ENCODE measurements around the gene ZFP57.

The ZFP57 gene

GRCh38 chr6:29656157-29656556 lies 24.8 kb downstream of the ZFP57 start:
- H3K4me3 ChIP-seq (replicated peaks; ENCODE audit: low read depth, low read length) = no peak overlapping the region
- DNase-seq (ENCODE audit: extremely low read depth, low read depth) = no peak
- no peak for TF ChIP-seq CTCF (IDR thresholded peaks at IDR 0.05; ENCODE audit: low read depth, low read length, missing control alignments)

GRCh38 chr6:29655658-29656057 lies 25.3 kb downstream of the ZFP57 start:
- H3K4me3 ChIP-seq (replicated peaks; ENCODE audit: low read depth, low read length) = no peak overlapping the region
- TF ChIP-seq CTCF (IDR thresholded peaks at IDR 0.05; ENCODE audit: low read depth, low read length, missing control alignments) = no peak
- DNase-seq (ENCODE audit: extremely low read depth, low read depth) = no peak

GRCh38 chr6:29653452-29654038 lies 27.4 kb downstream of the ZFP57 start:
- peak; percentile 48 for DNase-seq (ENCODE audit: extremely low read depth, low read depth)
- TF ChIP-seq CTCF (IDR thresholded peaks at IDR 0.05; ENCODE audit: low read depth, low read length, missing control alignments) = peak; percentile 76
- H3K4me3 ChIP-seq (replicated peaks; ENCODE audit: low read depth, low read length) = no peak overlapping the region

- no peak for DNase-seq (ENCODE audit: extremely low read depth, low read depth)
- no peak for TF ChIP-seq CTCF (IDR thresholded peaks at IDR 0.05; ENCODE audit: low read depth, low read length, missing control alignments)
- H3K4me3 ChIP-seq (replicated peaks; ENCODE audit: low read depth, low read length) = no peak overlapping the region
Measured at GRCh38 chr6:29652198-29652584, 28.8 kb downstream of the ZFP57 start.

- H3K4me3 ChIP-seq (replicated peaks; ENCODE audit: low read depth, low read length) = no peak overlapping the region
- no peak for DNase-seq (ENCODE audit: extremely low read depth, low read depth)
- TF ChIP-seq CTCF (IDR thresholded peaks at IDR 0.05; ENCODE audit: low read depth, low read length, missing control alignments) = peak; percentile 44
Measured at GRCh38 chr6:29651413-29652197, 29.3 kb downstream of the ZFP57 start.

- peak; percentile 91 for DNase-seq (ENCODE audit: extremely low read depth, low read depth)
- TF ChIP-seq CTCF (IDR thresholded peaks at IDR 0.05; ENCODE audit: low read depth, low read length, missing control alignments) = peak; percentile 97
- H3K4me3 ChIP-seq (replicated peaks; ENCODE audit: low read depth, low read length) = peak overlapping the region; percentile 30
Measured at GRCh38 chr6:29649701-29650673, 31.0 kb downstream of the ZFP57 start.
